Kasumi-1 (cell line): Measurements from ENCODE around the gene LANCL1.

Source experiments
- DNase-seq, 2 experiments: peaks; one replicate each; lab custom pipeline; 2025; lab: John Stamatoyannopoulos, UW

The LANCL1 gene

DNA sequence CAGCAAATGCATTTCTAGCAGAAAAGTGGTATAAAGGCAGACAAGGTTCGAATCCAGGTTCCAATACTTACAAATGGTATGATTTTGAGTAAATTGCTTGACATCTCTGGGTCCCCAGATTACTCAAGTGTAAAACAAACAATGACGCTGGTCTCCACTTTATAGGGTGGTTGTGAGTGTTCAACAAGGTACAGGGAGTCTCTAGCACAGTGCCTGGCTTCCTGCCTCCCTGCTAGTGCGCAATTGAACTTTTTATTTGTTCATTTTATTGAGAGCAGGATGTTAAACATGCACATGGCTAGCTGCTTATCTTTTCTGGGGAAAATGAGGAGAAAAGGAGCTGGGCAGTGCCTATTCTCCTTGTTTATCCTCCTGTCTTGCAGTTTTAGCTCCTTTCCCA, 86.7 kb downstream of the LANCL1 start:
- no peak for DNase-seq

DNA sequence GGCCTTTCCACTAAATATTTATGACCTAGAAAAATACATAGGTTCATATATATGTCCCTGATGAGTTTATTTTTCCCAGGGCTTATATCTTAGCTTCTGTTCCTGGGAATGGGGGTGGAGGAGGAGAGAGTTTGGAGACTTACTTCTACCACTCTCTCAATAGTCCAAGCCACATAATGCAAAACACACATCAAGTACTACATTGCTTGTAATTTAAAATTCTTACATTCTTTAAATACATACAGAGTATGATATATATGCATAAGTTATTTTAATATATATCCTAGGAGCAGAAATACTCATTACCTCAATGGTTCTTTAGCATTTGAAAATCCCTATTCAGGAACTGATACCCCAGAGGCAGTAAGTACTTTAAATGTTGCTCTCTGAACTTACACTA, 88.4 kb downstream of the LANCL1 start:
- no peak for DNase-seq

DNA sequence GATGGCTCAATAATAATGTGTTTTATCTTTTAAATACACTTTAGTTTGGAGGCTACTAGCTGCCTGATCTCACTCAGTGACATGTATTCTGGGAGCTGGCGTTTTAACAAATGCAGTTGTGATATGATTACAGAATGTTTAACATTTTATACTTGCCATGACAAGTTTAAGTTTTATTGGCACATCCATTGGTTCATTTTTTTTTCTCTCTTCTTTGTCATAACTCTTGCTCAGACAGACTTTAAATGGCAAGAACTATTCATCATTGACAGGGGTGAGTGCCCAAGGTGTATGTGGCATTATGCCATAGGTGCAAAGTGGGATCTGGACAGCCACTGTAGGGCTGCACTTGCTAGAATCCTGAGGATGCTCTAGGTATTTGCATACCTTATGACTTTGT, 89.5 kb downstream of the LANCL1 start:
- DNase-seq, result no peak
